Activated T-cell treated with anti-CD3 and anti-CD28 coated beads for 48 hours (primary cell): Measurements from ENCODE around the gene CX3CR1.
A peak's percentile ranks its signal among the peaks of the same experiment; 100 is the strongest.
"Not testable (repeated sequence)": the region's sequence is repeated elsewhere in the genome, so short reads cannot be mapped to it uniquely, and the experiment has no call there.

Experiments used
- DNase-seq: peaks from one replicate; pipeline ENCODE4 v3.0.0-alpha.2; 2020; ENCODE audit warnings: low read depth

The CX3CR1 gene

DNA sequence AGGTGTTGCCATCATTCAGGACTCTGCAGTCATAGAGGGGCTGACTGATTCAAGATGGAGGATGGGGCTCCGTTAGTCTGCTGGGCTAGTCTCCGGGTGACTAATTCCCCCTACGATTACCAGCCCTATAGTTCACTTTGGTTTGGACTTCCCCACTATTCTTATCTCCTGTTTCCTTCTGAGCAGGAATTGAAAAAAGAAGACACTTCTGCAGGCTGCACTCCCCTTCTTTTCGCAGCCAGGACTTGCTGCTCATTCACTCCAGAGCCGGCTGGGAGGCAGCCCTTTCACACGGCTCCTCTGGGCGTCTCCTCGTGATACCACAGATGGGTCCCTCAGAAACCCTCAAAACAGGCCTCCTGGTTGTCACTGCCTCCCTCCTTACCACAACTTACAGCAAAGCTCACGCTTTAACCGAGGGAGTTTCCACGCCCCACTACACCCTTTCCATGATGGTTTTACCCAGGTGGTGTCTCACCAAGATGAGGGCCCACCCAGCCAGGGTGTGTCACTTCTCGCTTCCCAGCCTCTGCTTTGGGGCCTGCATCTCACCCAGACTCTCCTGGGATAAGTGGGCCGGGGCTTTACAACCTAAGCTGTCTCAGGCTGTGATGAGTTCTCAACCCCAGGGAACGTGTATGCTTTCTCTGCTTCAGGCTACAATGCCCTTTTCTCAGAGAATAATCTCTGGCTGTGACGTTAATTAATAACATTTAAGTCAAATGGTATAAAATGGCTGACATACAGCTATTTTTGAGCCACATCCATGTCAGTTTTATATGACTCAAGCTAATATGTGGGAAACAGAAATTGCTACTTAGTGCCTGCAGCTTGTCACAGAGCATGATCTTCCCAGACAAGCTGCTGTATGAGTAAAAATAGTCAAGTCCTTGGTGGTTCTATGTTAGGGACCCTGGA lies 11.9 kb downstream of the CX3CR1 start:
- peak; percentile 64 for DNase-seq

DNA sequence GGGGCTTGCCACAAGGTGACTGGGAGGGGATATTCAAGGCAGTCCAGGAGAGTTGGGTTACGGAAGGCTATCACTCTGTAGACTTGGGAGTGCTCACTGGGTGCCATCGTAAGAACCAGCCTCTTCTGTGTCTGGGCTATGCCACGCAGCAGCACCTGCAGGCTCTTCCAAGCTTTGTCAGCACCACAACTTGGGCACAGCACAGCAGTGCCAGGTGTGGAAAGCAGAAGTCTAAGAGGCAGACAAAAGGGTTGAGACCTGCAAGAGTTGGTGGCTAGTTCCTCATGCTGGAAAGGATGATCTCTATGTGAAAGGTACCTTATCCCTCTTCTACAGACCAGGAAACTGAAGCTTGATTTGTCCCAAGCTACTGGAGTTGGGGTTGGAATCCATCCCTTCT lies 15.8 kb downstream of the CX3CR1 start:
- DNase-seq, result no peak

GRCh38 chr3:39263576-39263975 lies 16.3 kb downstream of the CX3CR1 start:
- no peak for DNase-seq

DNA sequence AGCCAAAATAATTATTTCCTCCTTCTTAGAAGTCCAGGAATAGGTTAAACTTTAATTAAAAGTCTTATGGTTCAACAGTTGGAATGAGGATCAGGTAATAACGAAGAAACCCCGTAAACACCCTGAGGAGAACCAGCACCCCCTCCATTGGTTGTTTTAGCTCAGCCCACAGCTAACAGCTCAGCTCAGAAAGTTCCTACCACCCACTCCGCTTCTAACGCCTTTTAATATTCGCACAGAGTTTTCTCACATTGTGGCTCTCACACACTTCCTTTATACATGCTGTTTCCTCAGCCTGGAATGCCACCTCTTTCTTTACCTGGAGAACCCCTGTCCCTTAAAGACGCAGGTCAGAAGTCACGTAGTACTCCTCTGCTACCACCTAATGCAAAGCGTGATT lies 17.0 kb downstream of the CX3CR1 start:
- no peak for DNase-seq

DNA sequence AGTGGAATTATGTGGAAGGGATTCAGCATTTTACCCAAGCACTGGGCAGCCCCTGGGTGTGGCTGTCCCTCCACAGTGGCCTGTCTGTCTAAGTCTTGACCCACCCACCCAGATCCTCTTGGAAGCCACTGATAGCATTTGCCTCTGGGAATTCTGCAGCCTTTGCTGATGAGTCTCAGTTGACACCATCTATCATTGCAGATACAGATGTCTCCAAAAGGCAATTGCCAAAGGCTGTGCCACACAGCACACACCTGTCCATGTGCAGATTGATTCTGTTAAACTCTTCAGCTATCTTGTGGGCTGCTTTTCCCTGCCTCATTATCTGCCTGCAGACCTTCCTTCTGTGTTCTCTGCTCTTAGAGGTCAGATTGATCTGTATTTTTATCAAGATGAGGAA lies 18.1 kb downstream of the CX3CR1 start:
- no peak for DNase-seq

GRCh38 chr3:39260957-39261356 lies 18.9 kb downstream of the CX3CR1 start:
- DNase-seq, result peak; percentile 8

GRCh38 chr3:39260318-39260717 lies 19.5 kb downstream of the CX3CR1 start:
- DNase-seq, result no peak

DNA sequence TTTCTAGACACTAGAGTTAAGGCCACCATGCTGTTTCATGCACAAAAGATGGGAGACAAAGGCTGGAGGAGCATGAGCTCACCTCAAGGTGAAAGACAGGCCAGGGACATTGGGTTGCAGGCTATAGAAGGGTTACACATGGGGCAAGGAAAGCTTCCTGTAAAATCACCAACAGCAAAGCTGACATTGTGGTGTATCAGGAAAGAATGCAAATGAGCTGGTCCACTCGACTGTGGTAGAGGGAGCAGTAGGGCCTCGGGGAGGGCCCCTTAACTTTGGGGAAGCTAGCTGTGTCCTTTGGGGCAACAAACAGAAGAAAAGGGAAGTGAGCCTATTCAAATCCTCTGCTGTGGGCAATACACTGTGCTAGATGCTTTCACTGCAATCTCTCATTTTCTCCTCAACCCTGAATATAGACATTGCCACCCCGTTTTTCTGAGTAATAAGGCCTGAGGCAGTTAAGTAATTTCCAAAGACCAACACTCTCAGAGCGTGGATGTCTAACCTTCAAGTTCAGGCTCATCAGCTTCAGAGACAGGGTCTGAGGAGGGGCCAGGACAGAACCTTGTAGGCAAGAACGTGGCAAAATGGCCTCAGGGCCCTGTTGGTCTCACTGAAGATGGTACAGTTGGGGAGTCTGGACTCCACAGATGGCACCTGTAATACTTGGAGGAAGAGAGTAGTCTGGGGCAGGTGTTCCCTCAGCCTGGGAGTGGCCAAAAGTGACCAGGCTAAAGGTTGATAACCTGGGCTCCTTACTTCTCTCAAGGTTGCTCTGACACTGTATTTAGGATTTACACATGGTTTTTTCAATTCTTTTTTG lies 24.1 kb downstream of the CX3CR1 start:
- no peak for DNase-seq

GRCh38 chr3:39254806-39255449 lies 24.9 kb downstream of the CX3CR1 start:
- no peak for DNase-seq

- DNase-seq, result no peak
These were observed 28.3 kb downstream of the CX3CR1 start for GRCh38 chr3:39251576-39251975.

DNA sequence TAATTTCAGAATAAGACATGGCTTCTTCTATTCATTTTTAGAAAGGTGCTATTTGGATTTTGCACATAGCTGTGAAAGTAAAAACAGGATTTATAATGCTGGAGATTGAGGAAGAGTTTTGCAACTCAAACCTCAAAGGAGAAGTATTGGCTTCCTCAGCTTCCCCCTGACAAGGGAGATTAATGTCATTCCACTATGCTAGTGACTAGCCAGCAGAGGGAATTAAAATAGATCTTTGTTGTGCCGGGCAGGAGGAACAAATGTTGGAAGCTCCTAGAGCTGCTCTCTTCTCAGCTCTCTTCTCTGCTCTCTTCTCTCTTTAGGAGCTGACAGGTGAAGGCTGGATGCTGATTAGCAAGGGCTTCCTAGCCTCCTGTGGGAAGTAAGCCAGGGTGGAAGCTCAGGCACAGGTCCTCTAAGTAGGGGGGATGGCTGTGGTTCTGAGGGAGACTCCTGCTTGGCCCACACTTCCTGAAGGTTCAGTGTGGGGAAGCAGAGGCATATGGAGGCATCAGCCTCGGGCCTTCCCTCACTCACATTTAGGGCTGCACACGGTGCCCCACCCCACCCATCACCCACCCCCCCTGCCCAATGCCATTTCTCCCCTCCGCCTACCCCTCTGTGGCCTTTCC lies 29.6 kb downstream of the CX3CR1 start:
- no peak for DNase-seq

DNA sequence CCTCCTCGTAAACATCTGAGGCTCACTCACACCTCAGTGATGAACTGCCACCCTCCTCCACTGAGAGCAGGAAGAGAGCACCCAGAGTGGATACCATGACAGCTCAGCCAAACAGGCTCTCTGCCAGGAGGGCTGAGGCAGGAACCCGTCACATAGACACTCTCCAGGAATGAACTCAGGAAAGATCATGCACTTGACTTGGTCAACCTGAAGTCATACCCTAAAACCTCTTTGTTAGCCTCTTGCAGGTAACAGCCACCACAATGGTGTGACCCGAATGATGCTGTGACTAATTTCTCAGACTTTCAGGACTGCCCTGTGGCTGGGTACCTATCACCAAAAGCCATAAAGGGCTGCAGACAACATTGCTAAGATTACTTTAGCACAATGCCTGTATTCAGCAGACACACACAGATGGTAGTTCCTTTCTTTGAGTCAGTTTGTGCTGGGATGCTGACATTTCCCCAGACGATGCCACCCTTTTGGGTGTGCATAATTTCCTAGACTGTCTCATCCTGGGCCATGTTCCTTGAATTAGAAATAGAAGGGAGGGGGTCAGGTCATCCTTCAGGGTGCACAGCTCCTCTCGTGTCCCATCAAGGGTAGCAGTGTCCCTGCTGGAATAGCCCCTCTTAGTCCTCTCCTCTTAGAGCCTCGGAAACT lies 30.3 kb downstream of the CX3CR1 start:
- DNase-seq, result no peak

- no peak for DNase-seq
These were observed 38.3 kb downstream of the CX3CR1 start for GRCh38 chr3:39241561-39241960.

GRCh38 chr3:39237027-39237426 lies 42.8 kb downstream of the CX3CR1 start:
- DNase-seq, result no peak

GRCh38 chr3:39234651-39235050 lies 45.2 kb downstream of the CX3CR1 start:
- DNase-seq, result no peak

DNA sequence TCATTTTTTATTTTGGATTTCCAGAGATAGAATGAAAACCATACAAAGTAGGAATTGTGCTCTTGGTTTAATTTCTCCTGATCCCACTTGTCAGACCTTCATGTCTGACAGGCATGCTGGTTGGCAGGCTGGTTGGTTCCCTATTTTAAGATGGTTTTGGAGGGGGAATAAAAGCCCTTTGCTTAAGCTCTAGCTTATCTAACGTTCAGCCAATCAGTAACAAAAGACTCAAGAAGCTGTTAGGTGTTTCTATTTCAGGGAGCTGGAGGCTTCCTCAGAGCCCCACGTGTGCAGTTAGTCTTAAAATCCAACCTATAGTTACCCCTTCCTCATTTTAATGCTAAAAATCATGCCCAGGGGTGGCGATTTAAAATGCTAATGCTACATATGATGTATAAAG lies 47.0 kb downstream of the CX3CR1 start:
- no peak for DNase-seq

DNA sequence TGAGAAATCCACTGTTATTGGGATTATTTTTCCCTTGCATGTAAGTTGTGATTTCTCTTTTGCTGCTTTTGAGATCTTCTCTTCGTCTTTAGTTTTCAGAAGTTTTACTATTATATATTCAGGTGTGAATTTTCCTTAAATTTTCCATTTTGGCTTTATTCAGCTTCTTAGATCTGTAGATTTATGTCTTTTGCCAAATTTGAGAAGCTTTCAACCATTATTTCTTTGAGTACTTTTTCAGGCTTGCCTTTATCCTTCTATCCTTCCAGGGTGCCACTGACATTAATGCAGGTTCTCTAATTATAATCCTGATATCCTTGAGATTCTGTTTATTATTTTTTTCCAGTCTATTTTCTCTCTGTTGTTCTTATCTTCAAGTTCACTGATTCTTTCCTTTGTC lies 49.4 kb downstream of the CX3CR1 start:
- no peak for DNase-seq

DNA sequence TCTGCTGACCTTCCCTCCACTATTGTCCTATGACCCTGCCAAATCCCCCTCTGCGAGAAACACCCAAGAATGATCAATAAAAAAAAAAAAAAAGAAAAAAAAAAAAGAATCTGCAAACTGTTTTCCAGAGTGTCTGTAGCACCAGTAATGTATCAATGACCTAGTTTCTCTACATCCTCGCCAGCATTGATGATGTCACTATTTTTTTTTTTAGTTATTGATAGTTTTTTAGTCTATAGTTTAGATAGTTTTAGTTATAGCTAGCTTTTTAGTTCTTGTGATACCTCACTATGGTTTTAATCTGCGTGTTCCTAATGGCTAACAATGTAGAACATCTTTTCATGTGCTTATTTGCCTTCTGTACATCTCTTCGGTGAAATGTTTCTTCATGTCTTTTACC lies 51.3 kb downstream of the CX3CR1 start:
- no peak for DNase-seq

GRCh38 chr3:39227596-39227995 lies 52.2 kb downstream of the CX3CR1 start:
- not testable (repeated sequence) for DNase-seq

GRCh38 chr3:39226106-39226741 lies 53.6 kb downstream of the CX3CR1 start:
- DNase-seq, result no peak

DNA sequence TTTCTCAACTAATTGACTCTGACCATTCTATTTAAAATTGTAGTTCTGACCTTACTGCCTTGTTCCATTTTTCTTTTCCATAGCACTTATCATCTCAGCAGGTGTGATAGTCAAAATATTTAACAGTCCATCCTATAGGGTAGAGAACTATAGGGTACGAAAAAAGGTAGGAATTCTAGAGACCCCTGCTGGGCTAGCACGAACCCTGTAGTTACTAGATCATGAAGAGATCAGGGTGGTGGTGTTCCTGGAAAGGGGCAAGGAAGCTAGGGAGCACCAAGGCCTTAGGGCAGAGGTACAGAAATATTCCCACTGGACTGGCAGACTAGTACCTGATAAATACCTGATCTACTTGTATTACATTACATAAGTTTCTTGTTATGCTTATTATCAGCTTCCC lies 55.5 kb downstream of the CX3CR1 start:
- no peak for DNase-seq
